Loucy (cell line): ENCODE results near the gene LRSAM1.

Experiments
- EZH2phosphoT487 ChIP-seq: fragments of 200-600 bp; IDR thresholded peaks from 2 replicates; pipeline ENCODE4 v1.6.1; 2018; ENCODE audit warnings: antibody characterized with exemption, mild to moderate bottlenecking, moderate library complexity, borderline replicate concordance
- TF ChIP-seq, protein P1 (sequence below): fragments of 200-600 bp; sonication (generic); conservative IDR thresholded peaks from 2 replicates; pipeline ENCODE4 v1.5.1; 2014; ENCODE audit warnings: mild to moderate bottlenecking, antibody characterized with exemption, low read length

DNA sequence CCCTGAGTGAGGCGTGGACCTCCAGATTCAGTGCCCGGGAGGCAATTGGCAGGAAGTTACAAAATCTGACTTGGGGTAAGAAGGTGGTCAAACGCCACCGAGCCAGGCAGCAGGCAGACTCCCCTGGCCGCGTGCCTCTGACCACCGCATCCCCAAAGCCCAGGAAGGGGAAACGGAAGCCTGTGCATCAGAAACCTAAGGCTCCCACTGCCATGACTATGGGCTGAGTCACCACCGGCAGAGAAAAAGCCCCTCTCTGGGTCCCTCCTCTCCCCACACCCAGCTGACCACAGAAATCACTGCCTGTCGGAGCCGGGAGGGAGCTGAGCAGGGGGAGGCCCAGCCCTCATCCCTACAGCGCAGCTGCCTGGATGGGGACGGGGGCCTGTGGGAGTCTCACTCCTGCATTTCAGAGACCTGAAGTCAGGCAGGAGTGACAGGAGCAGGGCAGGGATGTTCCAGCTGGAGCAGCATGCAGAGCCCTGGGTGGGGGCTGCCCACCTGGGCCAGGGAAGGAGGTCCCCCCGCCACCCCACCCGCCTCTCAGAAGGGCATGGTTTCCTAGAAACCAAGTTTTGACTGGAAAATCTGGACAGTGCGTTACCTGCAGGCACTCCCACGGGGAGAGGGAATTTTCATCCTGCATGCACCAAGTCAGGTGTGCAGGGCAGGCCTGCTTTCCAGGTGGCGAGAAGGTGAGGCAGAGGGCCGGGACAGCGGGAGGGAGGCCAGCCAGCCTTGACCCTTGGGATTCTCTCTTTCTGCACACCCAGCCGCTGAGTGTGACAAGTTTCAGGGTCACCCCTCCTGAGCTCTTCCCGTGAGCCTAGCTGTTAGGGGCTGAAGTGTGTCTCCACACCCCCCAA is 68.2 kb downstream of the LRSAM1 start:
- TF ChIP-seq, protein P1, sequence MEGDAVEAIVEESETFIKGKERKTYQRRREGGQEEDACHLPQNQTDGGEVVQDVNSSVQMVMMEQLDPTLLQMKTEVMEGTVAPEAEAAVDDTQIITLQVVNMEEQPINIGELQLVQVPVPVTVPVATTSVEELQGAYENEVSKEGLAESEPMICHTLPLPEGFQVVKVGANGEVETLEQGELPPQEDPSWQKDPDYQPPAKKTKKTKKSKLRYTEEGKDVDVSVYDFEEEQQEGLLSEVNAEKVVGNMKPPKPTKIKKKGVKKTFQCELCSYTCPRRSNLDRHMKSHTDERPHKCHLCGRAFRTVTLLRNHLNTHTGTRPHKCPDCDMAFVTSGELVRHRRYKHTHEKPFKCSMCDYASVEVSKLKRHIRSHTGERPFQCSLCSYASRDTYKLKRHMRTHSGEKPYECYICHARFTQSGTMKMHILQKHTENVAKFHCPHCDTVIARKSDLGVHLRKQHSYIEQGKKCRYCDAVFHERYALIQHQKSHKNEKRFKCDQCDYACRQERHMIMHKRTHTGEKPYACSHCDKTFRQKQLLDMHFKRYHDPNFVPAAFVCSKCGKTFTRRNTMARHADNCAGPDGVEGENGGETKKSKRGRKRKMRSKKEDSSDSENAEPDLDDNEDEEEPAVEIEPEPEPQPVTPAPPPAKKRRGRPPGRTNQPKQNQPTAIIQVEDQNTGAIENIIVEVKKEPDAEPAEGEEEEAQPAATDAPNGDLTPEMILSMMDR = no peak
- no peak for TF ChIP-seq EZH2phosphoT487
